DMS114 treated with DMSO at 0.1 percent for 48 hours (cell line): ENCODE data around the gene REG3G.

Experiments
- DNase-seq: peaks from one replicate; lab custom pipeline; 2025; ENCODE audit not compliant: unreplicated experiment; lab: John Stamatoyannopoulos, UW

Gene REG3G

GRCh38 chr2:79025421-79025820 lies at the start of gene REG3G:
TSS of gene REG3G (plus strand) at chr2:79025702. CDS start at chr2:79026094, 392 bp downstream.
- no peak for DNase-seq

- no peak for DNase-seq
Observed at GRCh38 chr2:78977661-78978145, 47.8 kb upstream of the REG3G start.

- no peak for DNase-seq
Observed at GRCh38 chr2:78978340-78978739, 47.2 kb upstream of the REG3G start.

DNA sequence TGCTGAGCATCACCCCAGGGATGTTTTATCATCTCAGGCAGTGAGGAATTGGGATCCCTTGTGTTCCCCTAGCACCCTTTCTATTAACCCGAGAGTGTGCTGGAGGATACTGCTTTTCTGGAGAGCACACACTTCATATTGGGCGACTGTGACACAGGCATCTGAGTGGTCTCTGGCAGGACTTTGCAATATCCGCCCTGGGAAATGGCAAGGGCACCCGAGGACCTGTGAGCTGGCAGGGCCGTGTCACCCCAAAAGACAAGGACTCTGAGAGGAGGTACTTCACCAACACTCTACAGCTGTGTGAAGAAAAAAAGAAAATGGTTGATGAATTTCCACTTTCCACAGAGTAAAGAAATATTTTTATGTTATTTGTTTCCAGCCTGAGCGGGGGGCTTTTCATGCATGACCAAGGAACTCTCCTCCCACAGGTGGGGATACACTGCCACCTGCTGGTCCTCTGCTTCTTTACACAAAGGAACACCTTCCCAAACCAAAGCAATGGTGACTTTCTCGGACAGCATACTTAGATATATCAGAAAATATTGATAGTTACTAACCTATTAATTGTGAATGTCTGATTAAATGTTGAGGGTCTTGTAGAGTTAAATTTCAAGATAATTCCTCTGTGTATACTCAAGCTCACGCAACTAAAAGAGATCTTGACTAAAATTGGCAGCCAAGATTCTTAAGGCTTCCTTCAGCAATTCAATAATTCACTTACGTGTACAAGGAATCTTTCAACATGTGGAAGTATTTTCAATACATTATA lies 45.9 kb upstream of the REG3G start:
- peak; percentile 27 for DNase-seq

DNA sequence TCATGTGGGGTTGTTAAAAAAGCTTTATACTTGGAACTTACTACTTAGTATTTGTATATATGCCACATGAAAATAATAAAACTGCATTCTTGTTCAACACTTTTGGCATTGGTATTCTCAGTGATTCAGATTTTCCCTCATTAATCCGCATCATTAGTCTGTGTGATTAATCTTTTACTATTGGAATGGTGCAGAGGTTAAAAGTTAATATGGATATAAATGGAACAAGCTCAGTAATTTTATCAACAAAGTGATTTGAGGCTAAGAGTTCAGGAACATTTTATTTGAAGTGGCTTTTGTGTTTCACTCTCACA lies 45.4 kb upstream of the REG3G start:
- DNase-seq, result no peak

- DNase-seq, result no peak
Observed at GRCh38 chr2:78980871-78981270, 44.6 kb upstream of the REG3G start.

- DNase-seq, result no peak
Observed at GRCh38 chr2:78982638-78983330, 42.7 kb upstream of the REG3G start.

DNA sequence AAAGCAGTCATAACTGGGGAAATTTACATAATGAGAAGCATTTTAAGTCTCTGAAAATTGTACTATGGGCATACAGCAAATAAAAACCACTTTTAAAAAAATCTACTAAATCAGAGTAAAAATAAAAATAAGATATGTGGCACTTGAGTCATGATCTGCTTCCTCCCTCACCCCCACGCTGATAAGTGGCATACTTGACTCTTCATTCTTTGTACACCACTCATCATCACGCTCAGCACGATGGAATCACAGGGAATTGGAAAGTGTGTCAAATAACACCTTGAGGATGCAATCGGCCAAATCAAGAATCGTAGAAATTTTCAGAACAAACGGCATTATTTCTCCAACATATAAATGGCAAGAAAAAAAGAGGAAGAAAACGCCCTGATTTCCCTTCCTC lies 41.1 kb upstream of the REG3G start:
- no peak for DNase-seq

- no peak for DNase-seq
Observed at GRCh38 chr2:78985558-78985957, 39.9 kb upstream of the REG3G start.

- no peak for DNase-seq
Observed at GRCh38 chr2:78989051-78989450, 36.5 kb upstream of the REG3G start.

DNA sequence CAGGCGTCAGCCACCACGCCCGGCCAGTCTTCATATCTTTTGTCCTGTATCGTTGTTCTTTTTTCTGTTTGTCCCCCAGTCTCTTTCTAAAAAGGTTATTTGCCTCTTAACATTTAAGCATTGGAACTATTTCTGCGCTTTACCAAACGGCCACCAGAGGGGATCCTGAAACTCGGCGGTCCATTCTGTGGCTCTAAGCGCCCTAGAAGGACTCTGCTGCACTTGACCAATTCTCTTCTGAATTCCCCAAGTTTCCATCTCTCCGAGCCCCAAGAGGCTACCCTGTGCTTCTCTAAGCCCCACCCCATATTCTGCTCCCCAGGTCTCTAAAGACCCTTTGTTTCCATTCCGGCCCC lies 33.1 kb upstream of the REG3G start:
- peak; percentile 15 for DNase-seq

DNA sequence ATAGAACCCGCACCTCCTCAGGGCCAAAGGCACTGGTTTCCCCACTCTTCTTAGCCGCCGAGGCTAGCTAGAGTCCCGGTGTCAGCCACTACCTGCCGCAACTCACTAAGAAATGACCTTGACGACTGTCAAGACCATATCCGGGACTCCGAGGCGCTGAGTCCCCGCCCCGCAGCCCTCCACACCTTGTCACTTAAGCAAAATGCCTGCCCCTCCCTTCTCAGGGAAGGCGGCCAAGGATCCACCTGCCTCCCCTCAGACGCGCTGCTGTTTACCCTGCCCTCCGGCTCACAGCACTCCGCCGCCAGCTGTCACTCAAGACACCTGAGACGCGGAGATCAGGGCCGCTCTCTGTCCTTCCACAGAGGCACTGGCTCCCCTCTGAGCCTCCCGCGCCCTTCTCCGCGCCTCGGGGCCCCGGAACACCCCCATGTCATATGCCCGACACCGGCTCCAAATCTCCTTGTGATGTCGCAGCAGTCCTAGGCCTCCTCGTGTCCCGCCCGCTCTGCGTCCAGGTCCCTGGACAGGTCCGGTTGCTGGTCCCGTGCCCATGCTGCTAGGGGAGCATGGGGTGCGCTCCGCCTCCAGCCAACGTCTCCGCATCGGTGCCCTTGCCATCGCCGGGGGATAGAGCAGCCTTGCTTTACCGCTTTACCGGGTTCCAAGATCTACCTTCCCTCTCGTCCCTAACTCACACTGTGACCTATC lies 32.5 kb upstream of the REG3G start:
- DNase-seq, result no peak

DNA sequence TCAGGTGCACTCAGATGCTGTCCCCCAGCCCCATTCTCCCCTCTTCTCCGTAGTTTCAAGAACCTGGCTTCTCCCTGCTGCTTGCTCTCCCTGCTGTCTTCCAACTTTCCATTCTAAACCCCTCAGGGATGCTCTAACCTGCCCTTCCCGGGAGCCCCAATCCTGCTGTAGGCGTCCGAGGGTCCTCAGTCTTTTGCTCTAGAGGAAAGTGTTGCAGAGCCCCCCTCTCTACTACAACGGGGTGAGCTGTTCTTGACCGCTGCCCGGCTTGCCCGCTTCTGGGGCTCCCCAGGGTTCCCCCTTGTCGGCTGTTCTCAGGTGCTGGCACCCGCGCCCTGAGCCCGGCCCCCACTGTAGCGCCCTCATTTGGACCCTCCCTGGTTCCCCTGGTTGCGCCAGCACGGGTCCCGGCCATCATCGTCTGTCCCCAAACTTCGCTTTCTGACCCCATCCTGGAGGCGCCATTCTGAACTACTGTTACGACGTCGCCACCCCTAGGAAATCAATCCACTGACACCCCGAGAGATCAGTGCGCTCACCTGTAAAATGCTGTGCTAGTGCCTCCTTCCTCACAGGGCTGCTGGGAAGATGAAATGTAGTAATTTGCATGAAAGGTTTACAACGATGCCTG lies 31.9 kb upstream of the REG3G start:
- no peak for DNase-seq

DNA sequence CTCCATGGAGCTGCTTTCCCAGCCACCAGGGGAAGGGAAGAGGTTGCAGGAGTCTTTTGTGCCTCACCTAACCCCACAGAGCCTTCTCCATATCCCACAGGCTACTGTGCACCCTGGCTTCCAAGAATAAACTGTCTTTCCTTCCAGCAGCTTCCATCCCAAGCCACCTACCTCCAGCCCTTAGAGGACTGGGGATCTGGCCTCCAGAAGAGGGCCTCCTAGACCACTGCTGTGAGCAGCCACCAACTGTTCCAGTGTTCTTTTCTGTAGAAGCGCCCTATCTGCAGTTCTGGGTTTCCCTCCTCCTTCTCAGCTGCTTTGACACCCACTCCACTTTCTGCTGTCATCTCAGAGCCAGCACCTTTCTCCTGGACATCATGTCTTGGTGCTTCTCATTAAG lies 30.7 kb upstream of the REG3G start:
- DNase-seq, result no peak

- DNase-seq, result peak; percentile 3
Observed at GRCh38 chr2:78999406-78999805, 26.1 kb upstream of the REG3G start.

DNA sequence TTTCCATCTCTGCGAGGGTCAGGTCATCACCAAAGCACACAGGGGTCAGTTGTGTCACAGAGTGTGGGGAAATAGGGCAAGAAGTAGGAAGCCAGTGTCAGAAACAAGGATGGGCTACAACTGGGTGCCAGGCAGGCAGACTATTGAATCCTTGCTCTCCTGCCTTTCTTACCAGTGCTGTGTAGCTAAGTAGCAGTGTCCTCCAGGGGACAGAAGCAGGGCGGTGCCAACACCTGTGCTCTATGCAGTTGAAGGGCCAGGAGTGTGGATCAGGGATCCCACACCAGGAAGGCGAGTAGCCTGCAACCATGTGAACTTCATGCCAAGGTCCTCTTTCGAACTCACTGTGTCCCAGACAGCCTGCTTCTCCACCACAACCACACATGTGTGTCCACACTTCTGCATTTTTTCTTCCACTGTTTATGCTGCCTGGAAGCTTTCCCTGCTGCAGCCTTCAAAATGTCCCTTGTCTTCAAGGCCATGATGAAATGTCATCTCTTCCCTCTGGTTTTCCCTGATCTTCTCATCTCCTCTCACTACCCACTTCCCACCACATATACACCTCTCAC lies 25.4 kb upstream of the REG3G start:
- no peak for DNase-seq

GRCh38 chr2:79001285-79001684 lies 24.2 kb upstream of the REG3G start:
- DNase-seq, result no peak

DNA sequence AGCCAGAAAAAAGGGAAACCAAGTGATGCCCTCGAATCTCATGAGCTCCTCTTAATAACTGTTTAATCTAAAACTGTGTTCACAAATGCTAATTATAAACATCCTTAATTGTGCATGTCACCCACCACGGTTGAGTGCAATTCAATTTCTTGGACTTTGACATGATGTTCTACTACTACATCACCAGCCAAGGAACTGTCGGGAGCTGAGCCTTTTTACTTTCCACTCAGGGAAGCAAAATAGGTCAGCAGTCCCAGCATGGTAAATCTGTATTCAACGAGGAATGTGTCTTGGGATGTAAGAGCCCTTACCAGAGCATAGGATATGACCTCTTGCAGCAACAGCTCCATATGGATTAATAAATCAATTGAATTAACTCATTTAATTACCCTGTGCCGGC lies 20.8 kb upstream of the REG3G start:
- no peak for DNase-seq

GRCh38 chr2:79005216-79005615 lies 20.3 kb upstream of the REG3G start:
- DNase-seq, result no peak

DNA sequence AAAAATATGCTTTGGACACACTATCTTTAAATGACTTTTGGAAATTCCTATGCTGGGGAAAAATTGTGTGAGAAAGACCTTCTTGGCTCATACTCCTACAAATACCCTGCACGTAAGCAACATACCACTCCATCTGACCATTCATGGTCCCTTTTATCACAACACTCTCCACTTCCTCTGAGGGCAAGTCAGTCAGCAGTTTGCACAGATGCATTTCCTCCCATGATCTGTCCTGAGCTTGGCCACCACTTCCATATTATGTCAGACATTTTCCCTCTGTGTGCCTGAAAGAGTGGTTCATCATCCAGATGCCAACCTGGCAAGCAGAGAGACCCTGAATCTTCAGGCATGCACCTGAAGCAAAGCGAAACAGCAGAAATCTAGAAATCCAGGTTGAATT lies 16.1 kb upstream of the REG3G start:
- DNase-seq, result no peak

DNA sequence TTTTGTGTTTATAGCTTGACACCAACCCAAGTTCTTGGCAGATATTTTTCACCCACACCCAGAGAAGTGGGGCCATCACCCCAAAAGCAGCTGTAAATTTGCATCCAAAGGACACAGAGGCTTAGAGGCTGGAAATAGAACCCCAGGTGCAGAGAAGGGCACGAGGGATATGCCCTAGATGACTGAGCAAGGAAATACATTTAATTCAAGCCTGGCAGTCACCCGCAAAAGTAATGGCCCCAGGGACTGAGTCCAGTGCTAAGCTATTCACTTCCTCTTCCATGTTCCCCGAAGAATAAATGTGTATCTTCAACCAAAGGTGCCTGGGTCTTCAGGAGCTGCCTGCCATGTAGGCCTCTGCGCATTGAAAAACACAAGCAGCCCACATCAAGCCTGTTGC lies 14.0 kb upstream of the REG3G start:
- no peak for DNase-seq
